Measurements from ENCODE around the gene COL23A1. TPM values are rescaled to one million over a fixed set of nuclear protein-coding genes. Genes with fewer than 3 reads are reported as not detected.

The COL23A1 gene
- total and polyA plus RNA-seq, 2 experiments from 2014 or later: 4.8 to 8.2 TPM

- Mint-ChIP-seq H3K9me3 (peaks cover 19% of the 10 kb centered on the region), H3K36me3 (ENCODE audit: low read depth) (peaks cover 14% of the 10 kb centered on the region; the same call in 2 of the 3 replicates), H3K27me3 (ENCODE audit: insufficient read depth, low read depth, poor library complexity) (peaks cover 8% of the 10 kb centered on the region), H3K4me1 (peaks cover 11% of the 10 kb centered on the region), H3K4me3 (no peak overlapping the region), H3K27ac (no peak overlapping the region)
- no peak for DNase-seq (ENCODE audit: low spot score)
- H3K4me1 ChIP-seq (ENCODE audit: insufficient read depth): peaks cover 11% of the 10 kb centered on the region
- H3K4me3 ChIP-seq: no peak overlapping the region
- peaks cover 5% of the 10 kb centered on the region; the same call in 1 of the 2 replicates for H3K9me2 ChIP-seq (ENCODE audit: insufficient read depth)
- H3K4me2 ChIP-seq: no peak overlapping the region
- H2AFZ ChIP-seq: no peak overlapping the region
- no peak for ATAC-seq
- H3K36me3 ChIP-seq (ENCODE audit: insufficient read depth): no peaks in the 10 kb centered on the region
- H3K27ac ChIP-seq (ENCODE audit: low read depth): no peak overlapping the region
- H4K20me1 ChIP-seq (replicated peaks; ENCODE audit: insufficient read depth): no peaks in the 10 kb centered on the region
- H3F3A ChIP-seq (replicated peaks; ENCODE audit: low read depth): no peaks in the 10 kb centered on the region
- no peaks in the 10 kb centered on the region for H3K27me3 ChIP-seq (ENCODE audit: insufficient read depth)
- no peaks in the 10 kb centered on the region; the same call in none of the 2 replicates for H3K79me2 ChIP-seq (replicated peaks; ENCODE audit: insufficient read depth)
- TF ChIP-seq ZNF462 (CRISPR knock-in tag; IDR thresholded peaks at IDR 0.05) (no peak), ZNF331 (CRISPR knock-in tag; IDR thresholded peaks at IDR 0.05; ENCODE audit: low read depth) (no peak), JUNB (IDR thresholded peaks at IDR 0.05; ENCODE audit: unreplicated experiment) (no peak), EZH2 (IDR thresholded peaks at IDR 0.05; ENCODE audit: low read depth, unreplicated experiment) (no peak), POLR2AphosphoS5 (IDR thresholded peaks at IDR 0.05; ENCODE audit: low read depth) (no peak), REST (IDR thresholded peaks at IDR 0.05; ENCODE audit: unreplicated experiment) (no peak), CREB1 (CRISPR knock-in tag; IDR thresholded peaks at IDR 0.05; ENCODE audit: low read depth) (no peak)
- TF ChIP-seq, protein P1, sequence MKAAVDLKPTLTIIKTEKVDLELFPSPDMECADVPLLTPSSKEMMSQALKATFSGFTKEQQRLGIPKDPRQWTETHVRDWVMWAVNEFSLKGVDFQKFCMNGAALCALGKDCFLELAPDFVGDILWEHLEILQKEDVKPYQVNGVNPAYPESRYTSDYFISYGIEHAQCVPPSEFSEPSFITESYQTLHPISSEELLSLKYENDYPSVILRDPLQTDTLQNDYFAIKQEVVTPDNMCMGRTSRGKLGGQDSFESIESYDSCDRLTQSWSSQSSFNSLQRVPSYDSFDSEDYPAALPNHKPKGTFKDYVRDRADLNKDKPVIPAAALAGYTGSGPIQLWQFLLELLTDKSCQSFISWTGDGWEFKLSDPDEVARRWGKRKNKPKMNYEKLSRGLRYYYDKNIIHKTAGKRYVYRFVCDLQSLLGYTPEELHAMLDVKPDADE (IDR thresholded peaks at IDR 0.05): no peak
- TF ChIP-seq, protein P2, sequence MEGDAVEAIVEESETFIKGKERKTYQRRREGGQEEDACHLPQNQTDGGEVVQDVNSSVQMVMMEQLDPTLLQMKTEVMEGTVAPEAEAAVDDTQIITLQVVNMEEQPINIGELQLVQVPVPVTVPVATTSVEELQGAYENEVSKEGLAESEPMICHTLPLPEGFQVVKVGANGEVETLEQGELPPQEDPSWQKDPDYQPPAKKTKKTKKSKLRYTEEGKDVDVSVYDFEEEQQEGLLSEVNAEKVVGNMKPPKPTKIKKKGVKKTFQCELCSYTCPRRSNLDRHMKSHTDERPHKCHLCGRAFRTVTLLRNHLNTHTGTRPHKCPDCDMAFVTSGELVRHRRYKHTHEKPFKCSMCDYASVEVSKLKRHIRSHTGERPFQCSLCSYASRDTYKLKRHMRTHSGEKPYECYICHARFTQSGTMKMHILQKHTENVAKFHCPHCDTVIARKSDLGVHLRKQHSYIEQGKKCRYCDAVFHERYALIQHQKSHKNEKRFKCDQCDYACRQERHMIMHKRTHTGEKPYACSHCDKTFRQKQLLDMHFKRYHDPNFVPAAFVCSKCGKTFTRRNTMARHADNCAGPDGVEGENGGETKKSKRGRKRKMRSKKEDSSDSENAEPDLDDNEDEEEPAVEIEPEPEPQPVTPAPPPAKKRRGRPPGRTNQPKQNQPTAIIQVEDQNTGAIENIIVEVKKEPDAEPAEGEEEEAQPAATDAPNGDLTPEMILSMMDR (conservative IDR thresholded peaks at IDR 0.05; ENCODE audit: low read depth in 2 of 2): no peak
Measured at GRCh38 chr5:178569485-178569884, 20.7 kb downstream of the COL23A1 start.

All from GM23338 (cell line).